Stimulated activated CD4-positive, alpha-beta T cell treated with anti-CD3 and anti-CD28 coated beads, Interleukin-4, amount 100 ng/mL, for 1 hour (primary cell): ENCODE data around the gene CGB1.
"Not testable (repeated sequence)": the region's sequence is repeated elsewhere in the genome, so short reads cannot be mapped to it uniquely, and the experiment has no call there.

Experiments used
- DNase-seq: peaks from one replicate; pipeline ENCODE4 v3.0.0-alpha.2; 2020

The CGB1 gene

GRCh38 chr19:49036815-49037214, at the start of gene CGB1:
Gene CGB1 (minus strand): TSS chr19:49036895. CDS start chr19:49036711, 184 bp downstream.
- peak; percentile 41 for DNase-seq

DNA sequence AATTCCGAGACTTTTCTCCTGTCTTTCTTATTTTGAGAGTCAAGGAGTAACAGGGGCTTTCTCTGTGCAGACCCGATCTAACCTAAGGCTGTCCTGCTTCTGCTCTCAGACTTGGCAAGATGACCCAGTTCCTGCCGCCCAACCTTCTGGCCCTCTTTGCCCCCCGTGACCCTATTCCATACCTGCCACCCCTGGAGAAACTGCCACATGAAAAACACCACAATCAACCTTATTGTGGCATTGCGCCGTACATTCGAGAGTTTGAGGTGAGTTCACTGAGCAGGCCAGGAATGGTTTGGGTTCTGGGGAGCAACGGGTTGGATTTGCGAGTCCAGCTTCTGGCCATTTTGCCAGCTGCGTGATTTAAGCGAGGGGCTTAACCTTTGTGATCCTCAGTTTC, 49.6 kb upstream of the CGB1 start:
- no peak for DNase-seq

- DNase-seq, result no peak
Observed at GRCh38 chr19:49085868-49086232, 49.2 kb upstream of the CGB1 start.

GRCh38 chr19:49085020-49085867, 48.5 kb upstream of the CGB1 start, which contains the start of gene SNRNP70:
Gene SNRNP70 (plus strand): TSS chr19:49085451. CDS start chr19:49086415, 964 bp downstream.
- DNase-seq, result peak; percentile 98

GRCh38 chr19:49084206-49085019, 47.7 kb upstream of the CGB1 start:
- DNase-seq, result no peak

DNA sequence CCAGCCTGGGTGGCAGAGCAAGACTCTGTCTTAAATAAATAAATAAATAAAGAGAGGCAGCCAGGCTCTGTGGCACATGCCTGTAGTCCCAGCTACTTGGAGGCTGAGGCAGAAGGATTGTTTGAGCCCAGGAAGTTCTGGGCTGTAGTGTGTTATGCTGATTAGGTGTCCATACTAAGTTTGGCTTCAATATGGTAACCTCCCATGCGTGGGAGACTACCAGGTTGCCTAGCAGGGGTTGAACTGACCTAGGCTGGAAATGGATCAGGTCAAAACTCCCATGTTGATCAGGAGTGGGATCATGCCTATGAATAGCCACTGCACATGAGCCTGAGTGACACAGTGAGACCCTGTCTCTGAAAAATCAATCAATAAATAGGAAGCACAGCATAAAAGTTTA, 44.6 kb upstream of the CGB1 start:
- DNase-seq, result no peak

DNA sequence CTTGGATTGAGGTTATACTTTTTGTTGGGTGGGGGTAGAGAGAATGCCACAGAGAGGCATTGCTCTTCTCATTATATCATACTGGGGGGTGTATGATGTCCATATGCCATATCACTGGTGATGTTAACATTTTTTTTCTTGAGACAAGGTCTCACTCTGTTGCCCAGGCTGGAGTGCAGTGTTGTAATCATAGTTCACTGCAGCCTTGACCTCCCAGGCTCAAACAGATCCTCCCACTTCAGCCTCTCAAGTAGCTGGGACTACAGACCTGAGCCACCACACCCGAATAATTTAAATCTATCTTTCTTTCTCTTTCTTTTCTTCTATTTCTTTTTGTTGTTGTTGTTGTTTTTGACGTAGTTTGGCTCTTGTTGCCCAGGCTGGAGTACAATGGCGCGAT, 43.7 kb upstream of the CGB1 start:
- no peak for DNase-seq

- not testable (repeated sequence) for DNase-seq
Observed at GRCh38 chr19:49074869-49075268, 38.2 kb upstream of the CGB1 start.

- no peak for DNase-seq
Observed at GRCh38 chr19:49073514-49074378, 37.1 kb upstream of the CGB1 start.

DNA sequence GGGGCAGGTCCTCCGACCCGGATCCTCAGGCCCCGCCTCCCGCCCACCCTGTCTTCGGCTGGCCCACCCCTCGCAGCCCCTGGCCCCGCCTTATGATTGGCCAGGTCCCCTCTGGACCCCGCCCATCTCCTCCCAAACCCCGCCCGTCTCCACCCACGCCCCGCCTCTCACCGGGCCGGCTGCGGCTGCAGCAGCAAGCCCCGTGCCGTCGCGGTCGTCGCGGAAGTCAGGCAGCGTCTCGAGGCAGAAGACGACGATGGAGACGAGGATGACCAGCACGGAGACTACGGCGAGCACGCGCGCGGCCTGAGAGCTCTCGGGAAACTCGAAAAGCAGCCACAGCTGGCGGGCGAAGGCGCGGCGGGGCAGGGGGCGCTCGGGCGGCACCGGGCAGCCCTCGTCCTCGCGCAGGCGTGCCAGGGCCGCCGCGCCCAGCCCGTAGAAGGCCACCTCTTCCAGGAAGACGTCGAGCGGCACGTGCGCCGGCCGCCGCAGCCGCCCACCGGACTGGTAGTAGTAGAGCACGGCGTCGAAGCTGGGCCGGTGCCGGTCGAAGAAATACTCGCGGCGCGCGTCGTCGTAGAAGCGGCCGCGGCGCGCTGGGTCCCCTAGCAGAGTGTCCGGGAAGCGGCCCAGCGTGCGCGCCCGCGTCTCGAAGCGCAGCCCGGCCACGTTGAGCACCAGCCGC, 35.3 kb upstream of the CGB1 start:
- no peak for DNase-seq

- no peak for DNase-seq
Observed at GRCh38 chr19:49070416-49070815, 33.7 kb upstream of the CGB1 start.

DNA sequence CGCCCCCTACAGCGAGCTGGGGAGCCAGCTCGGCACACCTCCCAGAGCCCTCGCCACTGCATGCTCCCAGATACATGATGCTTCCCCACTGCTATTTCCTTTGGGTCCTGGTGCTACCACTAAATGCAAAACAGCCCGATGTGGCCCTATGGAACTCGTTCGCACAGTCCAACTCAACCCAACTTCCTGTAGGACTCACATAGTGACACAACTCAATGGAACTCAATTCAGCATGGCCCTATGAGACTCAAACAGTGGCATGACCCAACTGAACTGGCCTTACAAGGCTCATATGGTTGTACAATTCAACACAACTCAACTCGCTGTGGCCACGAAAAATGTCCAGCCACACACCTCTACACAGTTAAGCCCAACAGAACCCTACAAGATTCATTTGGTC, 32.3 kb upstream of the CGB1 start:
- DNase-seq, result no peak

DNA sequence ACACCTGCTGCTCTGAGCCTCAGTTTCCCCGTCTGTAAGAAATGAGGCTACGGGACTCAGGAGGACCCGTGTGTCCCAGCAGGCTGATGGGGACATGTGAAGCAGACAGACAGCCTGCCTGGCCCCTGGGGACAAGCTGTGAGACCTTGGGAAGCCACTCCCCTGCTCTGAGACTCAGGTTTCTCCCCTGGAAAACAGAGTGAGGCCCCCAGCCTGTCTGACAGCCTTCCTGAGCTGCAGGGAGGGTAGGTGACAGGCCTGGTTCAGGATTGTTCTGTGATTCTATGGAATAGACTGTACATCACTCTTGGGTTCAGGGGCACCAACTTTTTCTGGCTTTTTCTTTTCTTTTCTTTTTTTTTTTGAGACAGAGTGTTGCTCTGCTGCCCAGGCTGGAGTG, 30.9 kb upstream of the CGB1 start:
- no peak for DNase-seq

- no peak for DNase-seq
Observed at GRCh38 chr19:49065905-49066512, 29.3 kb upstream of the CGB1 start.

DNA sequence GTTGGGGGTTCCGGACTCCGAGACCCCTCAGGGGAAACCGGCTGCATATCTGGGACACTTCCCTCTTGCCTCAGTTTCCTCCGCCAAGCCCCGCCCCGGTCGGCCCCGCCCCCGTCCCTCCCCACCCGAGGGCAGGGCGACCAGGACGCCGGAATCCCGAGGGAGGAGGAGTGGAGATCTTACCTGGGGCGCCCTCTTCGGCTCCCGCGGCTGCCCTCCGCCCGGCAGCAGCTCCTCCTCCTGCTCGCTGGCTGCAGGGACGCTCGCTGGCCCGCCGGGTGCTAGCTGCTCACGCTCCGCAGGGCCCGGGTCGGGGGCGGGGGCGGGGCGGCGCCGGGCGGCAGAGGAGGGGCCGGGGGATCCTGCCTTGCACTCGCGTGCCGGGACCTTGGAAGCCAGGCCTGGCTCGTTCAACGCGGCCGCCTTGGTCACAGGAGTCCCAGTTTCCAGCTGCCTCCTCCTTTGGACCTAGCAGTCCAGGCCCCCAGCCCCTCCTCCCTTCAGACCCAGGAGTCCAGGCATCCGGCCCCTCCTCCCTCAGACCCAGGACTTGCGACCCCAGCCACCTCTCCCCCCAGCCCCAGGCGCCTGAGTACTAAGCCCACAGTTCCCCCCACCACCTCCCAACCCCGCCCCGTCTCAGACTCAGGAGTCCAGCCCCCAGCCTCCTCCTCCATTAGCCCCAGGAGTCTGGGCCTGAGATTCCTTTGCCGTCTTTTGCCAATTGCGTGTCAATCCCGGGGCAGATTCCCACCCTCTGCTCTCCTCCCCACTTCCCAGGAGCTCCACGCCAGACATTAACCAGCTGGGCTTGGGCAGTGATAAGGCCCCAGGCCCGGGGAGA, 28.3 kb upstream of the CGB1 start, which contains the start of gene NTF4:
TSS of gene NTF4 (minus strand) at position 51 of the 844 bp plus-strand sequence. CDS start 2,821 bp downstream, outside the sequence.
- no peak for DNase-seq

DNA sequence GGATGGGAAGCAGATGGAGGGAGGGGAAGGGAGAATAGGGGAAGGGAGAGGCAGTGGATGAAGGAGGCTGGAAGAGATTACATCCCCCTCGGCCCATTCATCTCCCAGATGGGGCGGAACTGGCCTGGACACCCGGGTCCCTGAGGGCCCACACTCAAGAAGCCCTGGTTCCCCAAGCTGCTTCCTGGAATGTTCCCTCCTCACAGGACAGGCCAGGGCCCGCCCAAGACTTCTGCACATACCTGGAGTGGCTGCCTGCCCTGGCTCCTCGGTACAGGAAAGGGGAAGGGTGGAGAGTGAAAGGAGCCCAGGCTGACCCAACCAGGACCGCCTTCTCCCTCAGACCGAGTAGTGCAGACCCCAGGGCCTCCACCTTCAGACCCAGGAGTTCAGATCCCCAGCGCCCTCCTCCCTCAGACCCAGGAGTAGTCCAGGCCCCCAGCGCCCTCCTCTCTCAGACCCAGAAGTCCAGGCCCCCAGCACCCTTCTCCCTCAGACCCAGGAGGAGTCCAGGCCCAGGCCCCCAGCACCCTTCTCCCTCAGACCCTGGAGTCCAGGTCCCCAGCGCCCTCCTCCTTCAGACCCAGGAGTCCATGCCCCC, 27.4 kb upstream of the CGB1 start:
- DNase-seq, result no peak

- DNase-seq, result no peak
Observed at GRCh38 chr19:49061445-49061844, 24.8 kb upstream of the CGB1 start.

DNA sequence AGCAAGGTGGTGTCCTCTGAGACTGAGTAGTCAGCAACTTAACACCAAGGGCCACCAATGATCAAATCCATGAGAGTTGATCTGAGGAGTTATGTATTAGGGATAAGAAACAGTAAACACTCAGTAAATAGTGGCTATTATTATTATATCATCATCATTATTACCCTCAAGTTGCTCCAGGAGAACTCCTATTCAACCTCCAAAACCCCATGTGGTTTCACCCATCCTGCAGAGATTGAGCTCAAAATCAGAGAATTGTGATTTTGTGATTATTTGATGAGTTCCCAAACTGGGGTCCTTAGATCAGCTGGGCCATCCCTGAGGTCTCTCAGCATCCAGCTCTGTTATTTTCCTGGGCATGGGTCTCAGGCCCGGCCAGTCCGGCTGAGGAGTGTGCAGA, 24.3 kb upstream of the CGB1 start:
- no peak for DNase-seq

DNA sequence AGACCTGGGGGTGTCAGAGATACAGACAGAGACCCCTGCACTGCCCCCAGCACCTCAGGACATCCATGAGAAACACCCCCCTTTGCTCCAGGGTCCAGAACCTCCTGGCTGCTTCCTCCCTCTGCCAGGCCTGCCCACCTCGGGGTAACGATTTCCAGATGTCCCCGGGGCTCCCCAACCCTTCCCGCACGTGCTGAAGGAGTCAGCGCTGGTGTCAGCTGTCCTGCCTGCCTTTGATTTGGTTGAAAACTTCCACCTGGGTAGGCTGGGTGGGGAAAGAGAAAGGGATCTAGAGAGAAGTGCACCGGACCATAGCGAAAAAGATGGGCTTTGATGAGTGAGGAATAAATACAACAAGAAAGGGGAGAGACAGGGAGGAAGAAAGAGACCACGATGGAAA, 22.4 kb upstream of the CGB1 start:
- no peak for DNase-seq

GRCh38 chr19:49058562-49058961, 21.9 kb upstream of the CGB1 start:
- peak; percentile 39 for DNase-seq
